WTC11 (cell line): ENCODE measurements around the gene SAMD4A.

Experiments
- GRHL2 ChIP-seq: fragments of 250-450 bp; sonication (Bioruptor Pico); IDR thresholded peaks from 2 replicates; pipeline ENCODE4 v1.8.0; 2022; ENCODE audit warnings: mild to moderate bottlenecking, moderate library complexity; ENCODE audit not compliant: insufficient replicate concordance, severe bottlenecking
- JUN ChIP-seq: sonication (generic); formaldehyde crosslinking; IDR thresholded peaks from 2 replicates; pipeline ENCODE4 v1.8.0; 2023; ENCODE audit warnings: mild to moderate bottlenecking, missing genetic modification reagents
- SP1 ChIP-seq: sonication (generic); formaldehyde crosslinking; conservative IDR thresholded peaks from 2 replicates; pipeline ENCODE4 v1.8.1; 2022; ENCODE audit warnings: missing genetic modification reagents
- TF ChIP-seq, protein P1 (sequence below): sonication (generic); formaldehyde crosslinking; IDR thresholded peaks from 2 replicates; pipeline ENCODE4 v1.8.1; 2023; ENCODE audit warnings: mild to moderate bottlenecking, moderate library complexity, missing genetic modification reagents
- TF ChIP-seq, protein P2 (sequence below): sonication (generic); formaldehyde crosslinking; IDR thresholded peaks from 2 replicates; pipeline ENCODE4 v1.8.1; 2023; ENCODE audit warnings: mild to moderate bottlenecking, missing genetic modification reagents
- TF ChIP-seq, protein P3 (sequence below): fragments of 250-450 bp; sonication (Bioruptor Pico); IDR thresholded peaks from 2 replicates; pipeline ENCODE4 v1.9.0; 2021; ENCODE audit warnings: mild to moderate bottlenecking
- TF ChIP-seq, protein P4 (sequence below): sonication (generic); formaldehyde crosslinking; IDR thresholded peaks from 2 replicates; pipeline ENCODE4 v1.8.0; 2022; ENCODE audit warnings: mild to moderate bottlenecking, missing genetic modification reagents
- TF ChIP-seq, protein P5 (sequence below): fragments of 200-600 bp; IDR thresholded peaks from 2 replicates; pipeline ENCODE4 v1.8.0; 2022; ENCODE audit warnings: antibody characterized with exemption

DNA sequence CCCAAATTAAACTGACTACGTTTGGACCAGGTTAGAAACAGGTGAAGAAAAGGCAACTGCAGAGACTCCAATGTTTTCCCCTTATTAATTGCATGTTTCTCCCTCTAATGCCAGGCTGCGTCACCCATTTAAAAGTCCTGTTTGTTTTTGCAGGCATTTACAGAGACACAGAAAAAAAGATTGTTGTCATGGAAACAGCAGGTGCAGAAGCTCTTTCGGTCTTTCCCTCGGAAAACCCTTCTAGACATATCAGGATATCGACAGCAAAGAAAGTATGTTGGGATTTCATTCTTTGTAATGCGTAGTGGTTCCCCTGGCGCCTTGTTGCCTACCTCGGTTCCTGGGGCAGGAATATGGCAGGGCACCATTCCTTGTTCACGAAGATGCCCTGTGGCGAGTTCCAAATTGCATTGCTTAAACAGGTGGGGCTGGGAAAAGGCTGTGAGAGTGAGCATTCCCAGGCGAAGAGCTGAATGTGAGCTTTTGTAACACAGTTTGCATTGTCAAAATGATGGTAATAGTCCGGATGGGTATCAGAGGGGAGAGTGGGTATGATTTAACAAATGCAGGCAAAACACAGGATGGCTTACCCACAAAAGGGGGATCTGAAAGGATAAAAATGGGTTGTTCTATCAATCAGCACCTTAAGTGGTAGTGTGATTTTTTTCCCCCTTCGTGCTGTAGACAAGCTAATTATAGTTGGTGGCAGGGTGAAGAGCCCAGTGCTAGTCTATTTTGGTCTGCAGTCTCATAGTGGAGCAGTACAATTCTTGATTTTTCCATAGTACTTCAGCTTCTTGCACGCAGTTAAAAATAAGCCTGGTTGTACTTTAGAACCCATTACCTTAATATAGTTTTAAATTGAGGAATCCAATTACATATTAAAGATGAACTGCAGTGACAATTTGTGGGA, 203.3 kb downstream of the SAMD4A start:
- TF ChIP-seq, protein P1, sequence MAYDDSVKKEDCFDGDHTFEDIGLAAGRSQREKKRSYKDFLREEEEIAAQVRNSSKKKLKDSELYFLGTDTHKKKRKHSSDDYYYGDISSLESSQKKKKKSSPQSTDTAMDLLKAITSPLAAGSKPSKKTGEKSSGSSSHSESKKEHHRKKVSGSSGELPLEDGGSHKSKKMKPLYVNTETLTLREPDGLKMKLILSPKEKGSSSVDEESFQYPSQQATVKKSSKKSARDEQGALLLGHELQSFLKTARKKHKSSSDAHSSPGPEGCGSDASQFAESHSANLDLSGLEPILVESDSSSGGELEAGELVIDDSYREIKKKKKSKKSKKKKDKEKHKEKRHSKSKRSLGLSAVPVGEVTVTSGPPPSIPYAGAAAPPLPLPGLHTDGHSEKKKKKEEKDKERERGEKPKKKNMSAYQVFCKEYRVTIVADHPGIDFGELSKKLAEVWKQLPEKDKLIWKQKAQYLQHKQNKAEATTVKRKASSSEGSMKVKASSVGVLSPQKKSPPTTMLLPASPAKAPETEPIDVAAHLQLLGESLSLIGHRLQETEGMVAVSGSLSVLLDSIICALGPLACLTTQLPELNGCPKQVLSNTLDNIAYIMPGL (CRISPR knock-in tag) = no peak
- no peak for TF ChIP-seq GRHL2 (CRISPR knock-in tag)
- no peak for TF ChIP-seq JUN
- TF ChIP-seq, protein P2, sequence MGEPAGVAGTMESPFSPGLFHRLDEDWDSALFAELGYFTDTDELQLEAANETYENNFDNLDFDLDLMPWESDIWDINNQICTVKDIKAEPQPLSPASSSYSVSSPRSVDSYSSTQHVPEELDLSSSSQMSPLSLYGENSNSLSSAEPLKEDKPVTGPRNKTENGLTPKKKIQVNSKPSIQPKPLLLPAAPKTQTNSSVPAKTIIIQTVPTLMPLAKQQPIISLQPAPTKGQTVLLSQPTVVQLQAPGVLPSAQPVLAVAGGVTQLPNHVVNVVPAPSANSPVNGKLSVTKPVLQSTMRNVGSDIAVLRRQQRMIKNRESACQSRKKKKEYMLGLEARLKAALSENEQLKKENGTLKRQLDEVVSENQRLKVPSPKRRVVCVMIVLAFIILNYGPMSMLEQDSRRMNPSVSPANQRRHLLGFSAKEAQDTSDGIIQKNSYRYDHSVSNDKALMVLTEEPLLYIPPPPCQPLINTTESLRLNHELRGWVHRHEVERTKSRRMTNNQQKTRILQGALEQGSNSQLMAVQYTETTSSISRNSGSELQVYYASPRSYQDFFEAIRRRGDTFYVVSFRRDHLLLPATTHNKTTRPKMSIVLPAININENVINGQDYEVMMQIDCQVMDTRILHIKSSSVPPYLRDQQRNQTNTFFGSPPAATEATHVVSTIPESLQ (CRISPR knock-in tag) = no peak
- TF ChIP-seq, protein P3, sequence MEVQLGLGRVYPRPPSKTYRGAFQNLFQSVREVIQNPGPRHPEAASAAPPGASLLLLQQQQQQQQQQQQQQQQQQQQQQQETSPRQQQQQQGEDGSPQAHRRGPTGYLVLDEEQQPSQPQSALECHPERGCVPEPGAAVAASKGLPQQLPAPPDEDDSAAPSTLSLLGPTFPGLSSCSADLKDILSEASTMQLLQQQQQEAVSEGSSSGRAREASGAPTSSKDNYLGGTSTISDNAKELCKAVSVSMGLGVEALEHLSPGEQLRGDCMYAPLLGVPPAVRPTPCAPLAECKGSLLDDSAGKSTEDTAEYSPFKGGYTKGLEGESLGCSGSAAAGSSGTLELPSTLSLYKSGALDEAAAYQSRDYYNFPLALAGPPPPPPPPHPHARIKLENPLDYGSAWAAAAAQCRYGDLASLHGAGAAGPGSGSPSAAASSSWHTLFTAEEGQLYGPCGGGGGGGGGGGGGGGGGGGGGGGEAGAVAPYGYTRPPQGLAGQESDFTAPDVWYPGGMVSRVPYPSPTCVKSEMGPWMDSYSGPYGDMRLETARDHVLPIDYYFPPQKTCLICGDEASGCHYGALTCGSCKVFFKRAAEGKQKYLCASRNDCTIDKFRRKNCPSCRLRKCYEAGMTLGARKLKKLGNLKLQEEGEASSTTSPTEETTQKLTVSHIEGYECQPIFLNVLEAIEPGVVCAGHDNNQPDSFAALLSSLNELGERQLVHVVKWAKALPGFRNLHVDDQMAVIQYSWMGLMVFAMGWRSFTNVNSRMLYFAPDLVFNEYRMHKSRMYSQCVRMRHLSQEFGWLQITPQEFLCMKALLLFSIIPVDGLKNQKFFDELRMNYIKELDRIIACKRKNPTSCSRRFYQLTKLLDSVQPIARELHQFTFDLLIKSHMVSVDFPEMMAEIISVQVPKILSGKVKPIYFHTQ = no peak
- TF ChIP-seq, protein P4, sequence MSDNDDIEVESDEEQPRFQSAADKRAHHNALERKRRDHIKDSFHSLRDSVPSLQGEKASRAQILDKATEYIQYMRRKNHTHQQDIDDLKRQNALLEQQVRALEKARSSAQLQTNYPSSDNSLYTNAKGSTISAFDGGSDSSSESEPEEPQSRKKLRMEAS (CRISPR knock-in tag) = no peak
- no peak for TF ChIP-seq SP1 (CRISPR knock-in tag)
- TF ChIP-seq, protein P5, sequence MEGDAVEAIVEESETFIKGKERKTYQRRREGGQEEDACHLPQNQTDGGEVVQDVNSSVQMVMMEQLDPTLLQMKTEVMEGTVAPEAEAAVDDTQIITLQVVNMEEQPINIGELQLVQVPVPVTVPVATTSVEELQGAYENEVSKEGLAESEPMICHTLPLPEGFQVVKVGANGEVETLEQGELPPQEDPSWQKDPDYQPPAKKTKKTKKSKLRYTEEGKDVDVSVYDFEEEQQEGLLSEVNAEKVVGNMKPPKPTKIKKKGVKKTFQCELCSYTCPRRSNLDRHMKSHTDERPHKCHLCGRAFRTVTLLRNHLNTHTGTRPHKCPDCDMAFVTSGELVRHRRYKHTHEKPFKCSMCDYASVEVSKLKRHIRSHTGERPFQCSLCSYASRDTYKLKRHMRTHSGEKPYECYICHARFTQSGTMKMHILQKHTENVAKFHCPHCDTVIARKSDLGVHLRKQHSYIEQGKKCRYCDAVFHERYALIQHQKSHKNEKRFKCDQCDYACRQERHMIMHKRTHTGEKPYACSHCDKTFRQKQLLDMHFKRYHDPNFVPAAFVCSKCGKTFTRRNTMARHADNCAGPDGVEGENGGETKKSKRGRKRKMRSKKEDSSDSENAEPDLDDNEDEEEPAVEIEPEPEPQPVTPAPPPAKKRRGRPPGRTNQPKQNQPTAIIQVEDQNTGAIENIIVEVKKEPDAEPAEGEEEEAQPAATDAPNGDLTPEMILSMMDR = no peak
